Measurements from ENCODE around the gene SRPX. TPM values are rescaled to one million over a fixed set of nuclear protein-coding genes. Genes with fewer than 3 reads are reported as not detected.

Gene SRPX
- total and polyA plus RNA-seq, 2 of the 13 experiments (the other 11 are each of a cell fraction or from before 2014, with no cell fraction given): 0.30 TPM; not detected in 1

DNA sequence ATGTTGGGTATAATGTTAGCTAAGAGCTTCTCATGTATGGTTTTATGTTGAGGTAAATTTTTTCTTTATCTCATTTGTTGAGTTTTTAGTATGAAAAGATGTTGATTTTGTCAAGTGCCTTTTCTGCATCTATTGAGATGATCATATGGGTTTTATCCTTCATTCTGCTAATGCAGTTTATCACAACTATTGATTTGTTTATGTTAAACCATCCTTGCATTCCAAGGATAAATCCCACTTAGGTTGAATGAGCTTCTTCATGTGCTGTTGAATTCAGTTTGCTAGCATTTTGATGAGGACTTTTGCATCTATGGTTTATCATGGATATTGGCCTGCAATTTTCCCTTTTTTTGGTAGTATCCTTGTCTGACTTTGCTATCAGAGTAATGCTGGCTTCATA, 121.0 kb downstream of the SRPX start:
- Histone ChIP-seq H3K4me2 (ENCODE audit: low read depth, low read length) (no peak overlapping the region), H4K20me1 (ENCODE audit: insufficient read depth, low read length) (no peaks in the 10 kb centered on the region), H3K27ac (ENCODE audit: extremely low read length, insufficient read depth, low read length) (no peak overlapping the region), H3K4me3 (replicated peaks in 1 of 3; ENCODE audit: insufficient read depth in 1 of 3, low read depth in 2 of 3, low read length in 3 of 3) (no peak overlapping the region), H3K79me2 (ENCODE audit: insufficient read depth, low read length) (no peaks in the 10 kb centered on the region), H3K9ac (ENCODE audit: insufficient read depth, low read depth, low read length) (no peak overlapping the region), H3K4me1 (ENCODE audit: insufficient read depth, low read length) (no peaks in the 10 kb centered on the region), H3K9me3 (ENCODE audit: low read length) (no peaks in the 10 kb centered on the region), H2AFZ (ENCODE audit: low read length) (no peak overlapping the region), H3K27me3 (ENCODE audit: control insufficient read depth in 1 of 2, insufficient read depth in 2 of 2, low read length in 2 of 2) (no peaks in the 10 kb centered on the region), H3K36me3 (replicated peaks in 1 of 2; ENCODE audit: control insufficient read depth in 1 of 2, insufficient read depth in 2 of 2, low read length in 2 of 2) (no peaks in the 10 kb centered on the region)
- ATAC-seq (no peak), FAIRE-seq (no peak), DNase-seq (ENCODE audit: low spot score) (no peak)
- TF ChIP-seq, protein P1, sequence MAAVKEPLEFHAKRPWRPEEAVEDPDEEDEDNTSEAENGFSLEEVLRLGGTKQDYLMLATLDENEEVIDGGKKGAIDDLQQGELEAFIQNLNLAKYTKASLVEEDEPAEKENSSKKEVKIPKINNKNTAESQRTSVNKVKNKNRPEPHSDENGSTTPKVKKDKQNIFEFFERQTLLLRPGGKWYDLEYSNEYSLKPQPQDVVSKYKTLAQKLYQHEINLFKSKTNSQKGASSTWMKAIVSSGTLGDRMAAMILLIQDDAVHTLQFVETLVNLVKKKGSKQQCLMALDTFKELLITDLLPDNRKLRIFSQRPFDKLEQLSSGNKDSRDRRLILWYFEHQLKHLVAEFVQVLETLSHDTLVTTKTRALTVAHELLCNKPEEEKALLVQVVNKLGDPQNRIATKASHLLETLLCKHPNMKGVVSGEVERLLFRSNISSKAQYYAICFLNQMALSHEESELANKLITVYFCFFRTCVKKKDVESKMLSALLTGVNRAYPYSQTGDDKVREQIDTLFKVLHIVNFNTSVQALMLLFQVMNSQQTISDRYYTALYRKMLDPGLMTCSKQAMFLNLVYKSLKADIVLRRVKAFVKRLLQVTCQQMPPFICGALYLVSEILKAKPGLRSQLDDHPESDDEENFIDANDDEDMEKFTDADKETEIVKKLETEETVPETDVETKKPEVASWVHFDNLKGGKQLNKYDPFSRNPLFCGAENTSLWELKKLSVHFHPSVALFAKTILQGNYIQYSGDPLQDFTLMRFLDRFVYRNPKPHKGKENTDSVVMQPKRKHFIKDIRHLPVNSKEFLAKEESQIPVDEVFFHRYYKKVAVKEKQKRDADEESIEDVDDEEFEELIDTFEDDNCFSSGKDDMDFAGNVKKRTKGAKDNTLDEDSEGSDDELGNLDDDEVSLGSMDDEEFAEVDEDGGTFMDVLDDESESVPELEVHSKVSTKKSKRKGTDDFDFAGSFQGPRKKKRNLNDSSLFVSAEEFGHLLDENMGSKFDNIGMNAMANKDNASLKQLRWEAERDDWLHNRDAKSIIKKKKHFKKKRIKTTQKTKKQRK (IDR thresholded peaks at IDR 0.05; ENCODE audit: low read length): no peak
- no peak for TF ChIP-seq EZH2 (conservative IDR thresholded peaks at IDR 0.05; ENCODE audit: low read depth, low read length)
- TF ChIP-seq, protein P2, sequence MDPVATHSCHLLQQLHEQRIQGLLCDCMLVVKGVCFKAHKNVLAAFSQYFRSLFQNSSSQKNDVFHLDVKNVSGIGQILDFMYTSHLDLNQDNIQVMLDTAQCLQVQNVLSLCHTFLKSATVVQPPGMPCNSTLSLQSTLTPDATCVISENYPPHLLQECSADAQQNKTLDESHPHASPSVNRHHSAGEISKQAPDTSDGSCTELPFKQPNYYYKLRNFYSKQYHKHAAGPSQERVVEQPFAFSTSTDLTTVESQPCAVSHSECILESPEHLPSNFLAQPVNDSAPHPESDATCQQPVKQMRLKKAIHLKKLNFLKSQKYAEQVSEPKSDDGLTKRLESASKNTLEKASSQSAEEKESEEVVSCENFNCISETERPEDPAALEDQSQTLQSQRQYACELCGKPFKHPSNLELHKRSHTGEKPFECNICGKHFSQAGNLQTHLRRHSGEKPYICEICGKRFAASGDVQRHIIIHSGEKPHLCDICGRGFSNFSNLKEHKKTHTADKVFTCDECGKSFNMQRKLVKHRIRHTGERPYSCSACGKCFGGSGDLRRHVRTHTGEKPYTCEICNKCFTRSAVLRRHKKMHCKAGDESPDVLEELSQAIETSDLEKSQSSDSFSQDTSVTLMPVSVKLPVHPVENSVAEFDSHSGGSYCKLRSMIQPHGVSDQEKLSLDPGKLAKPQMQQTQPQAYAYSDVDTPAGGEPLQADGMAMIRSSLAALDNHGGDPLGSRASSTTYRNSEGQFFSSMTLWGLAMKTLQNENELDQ (CRISPR knock-in tag; IDR thresholded peaks at IDR 0.05; ENCODE audit: borderline replicate concordance): no peak
- TF ChIP-seq ZNF264 (CRISPR knock-in tag; IDR thresholded peaks at IDR 0.05): no peak
- TF ChIP-seq ZBTB8A (CRISPR knock-in tag; IDR thresholded peaks at IDR 0.05; ENCODE audit: borderline replicate concordance, low read depth): no peak
- BruUV-seq (replicated peaks): no TSS peak
- intact Hi-C loops (cut with micrococcal nuclease; ENCODE audit: unreplicated experiment): no loop called here
- in situ Hi-C loops (cut with HindIII; ENCODE audit: extremely low pct_ligation_motif_present, low pct_unique_long_range_greater_than_20kb): no loop called here
- ChIA-PET CTCF (ENCODE audit: low intra/inter-chr PET ratio, low total read pairs) (no interaction called here), POLR2A (no interaction called here)

Other genes with a start within 250 kb of the SRPX start
- not detected in 2 replicates for gene SYTL5, start 214.3 kb downstream of the SRPX start, total RNA-seq (2016; rRNA removed; fragmentation: Illumina TruSeq; extraction: Trizol)
- gene SYTL5, start 214.3 kb downstream of the SRPX start, polyA plus RNA-seq (2011; rRNA removed): 0.01 TPM in 1 of 2 replicates, not detected in the other
- gene RPGR, start 106.6 kb upstream of the SRPX start, total RNA-seq (2016; rRNA removed; fragmentation: Illumina TruSeq; extraction: Trizol): 12.1 and 13.6 TPM in 2 replicates
- gene RPGR, start 106.6 kb upstream of the SRPX start, polyA plus RNA-seq (2011; rRNA removed): 2.1 TPM in 2 replicates
- 1.8 and 2.6 TPM in 2 replicates for gene OTC, start 131.7 kb upstream of the SRPX start, total RNA-seq (2016; rRNA removed; fragmentation: Illumina TruSeq; extraction: Trizol)
- 0.04 and 0.25 TPM in 2 replicates for gene OTC, start 131.7 kb upstream of the SRPX start, polyA plus RNA-seq (2011; rRNA removed)